Liver (tissue), 3 donors: ENCODE data around the gene ENOX1.

Experiments
- ATF3 ChIP-seq: IDR thresholded peaks from 2 replicates; pipeline ENCODE4 v1.6.1; 2016; ENCODE audit warnings: antibody characterized with exemption
- CTCF ChIP-seq: fragments of 150-350 bp; IDR thresholded peaks from 2 replicates; pipeline ENCODE4 v1.5.1; 2017; ENCODE audit warnings: improper control_type of control experiment, low read depth, low read length; ENCODE audit not compliant: missing input control
- EGR1 ChIP-seq, 2 donors: IDR thresholded peaks; 2 replicates each; pipeline ENCODE4 v1.6.1; 2016 to 2018; ENCODE audit warnings: antibody characterized with exemption in 2 of 2, low read depth in 2 of 2
- HNF4G ChIP-seq: IDR thresholded peaks from 2 replicates; pipeline ENCODE4 v1.6.1; 2016; ENCODE audit warnings: antibody characterized with exemption
- NR2F2 ChIP-seq: IDR thresholded peaks from 2 replicates; pipeline ENCODE4 v1.6.1; 2016; ENCODE audit warnings: antibody characterized with exemption
- SP1 ChIP-seq: IDR thresholded peaks from 2 replicates; pipeline ENCODE4 v1.6.1; 2018; ENCODE audit warnings: antibody characterized with exemption, mild to moderate bottlenecking
- TAF1 ChIP-seq: conservative IDR thresholded peaks from 2 replicates; pipeline ENCODE4 v1.6.1; 2016; ENCODE audit warnings: antibody characterized with exemption, mild to moderate bottlenecking
- YY1 ChIP-seq: IDR thresholded peaks from 2 replicates; pipeline ENCODE4 v1.6.1; 2016; ENCODE audit warnings: antibody characterized with exemption, mild to moderate bottlenecking
- ZBTB33 ChIP-seq: IDR thresholded peaks from 2 replicates; pipeline ENCODE4 v1.6.1; 2016; ENCODE audit warnings: antibody characterized with exemption
- donor health status: healthy.
- donor health status: healthy.

GRCh38 chr13:43787518-43787891, 733 bp upstream of the ENOX1 start:
- no peak for TF ChIP-seq CTCF
- TF ChIP-seq YY1, result no peak
- no peak for TF ChIP-seq EGR1 (IDR thresholded peaks at IDR 0.05; ENCODE audit: low read depth in 2 of 2)
- TF ChIP-seq TAF1, result no peak
- TF ChIP-seq SP1, result no peak
- no peak for TF ChIP-seq NR2F2
- no peak for TF ChIP-seq ATF3
- TF ChIP-seq ZBTB33, result no peak
- TF ChIP-seq HNF4G, result no peak
